Stimulated activated naive CD4-positive, alpha-beta T cell (primary cell): ENCODE measurements around the gene ERC2.

ENCODE experiments used
- DNase-seq, 6 experiments: peaks; one replicate each; lab custom pipeline; 2025; lab: John Stamatoyannopoulos, UW

Gene ERC2

GRCh38 chr3:56424885-56425284, 43.4 kb downstream of the ERC2 start:
- DNase-seq: no peak

DNA sequence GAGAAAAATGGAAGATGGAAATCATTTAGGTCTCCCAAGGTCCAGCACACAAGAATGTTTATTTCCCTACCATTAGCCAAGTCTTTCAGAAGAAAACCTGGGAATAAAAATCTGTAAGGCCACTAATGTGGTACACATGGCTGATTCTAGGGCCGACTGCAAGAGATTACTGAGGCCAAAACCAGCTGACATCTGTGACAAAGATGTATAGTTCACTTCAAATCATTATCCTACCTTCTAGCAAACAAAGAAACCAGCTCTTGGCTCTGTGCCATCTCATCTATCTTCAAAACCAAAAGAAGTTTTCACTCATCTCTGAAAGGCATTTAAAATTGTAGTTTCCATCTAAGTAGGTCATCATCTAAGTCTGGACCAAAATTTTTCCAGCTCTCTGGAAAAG, 43.9 kb downstream of the ERC2 start:
- DNase-seq: no peak

DNA sequence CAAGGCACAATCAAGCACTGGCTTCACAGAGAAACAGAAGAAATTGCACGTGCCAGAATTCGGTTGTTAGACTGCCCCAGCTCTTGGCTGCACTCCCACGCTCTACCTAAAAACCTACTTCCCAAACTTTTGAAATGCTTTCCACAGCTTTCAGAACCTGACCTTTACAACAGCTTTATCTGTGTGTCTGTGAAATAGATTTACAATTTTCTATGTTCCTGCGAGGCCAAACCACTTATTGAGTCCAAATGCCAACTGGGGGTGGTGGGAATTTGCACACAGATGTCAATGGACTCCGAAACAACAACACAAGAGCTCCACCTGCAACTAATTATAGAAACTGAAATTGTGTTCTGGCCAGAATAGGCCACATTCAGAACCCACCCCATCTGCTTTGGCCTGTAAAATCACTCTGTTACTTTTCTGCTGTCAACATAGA, 44.6 kb downstream of the ERC2 start:
- no peak for DNase-seq

GRCh38 chr3:56422316-56422715, 46.0 kb downstream of the ERC2 start:
- DNase-seq: no peak

- DNase-seq: no peak
Observed at GRCh38 chr3:56421205-56421604, 47.1 kb downstream of the ERC2 start.

- no peak for DNase-seq
Observed at GRCh38 chr3:56415652-56416051, 52.6 kb downstream of the ERC2 start.

DNA sequence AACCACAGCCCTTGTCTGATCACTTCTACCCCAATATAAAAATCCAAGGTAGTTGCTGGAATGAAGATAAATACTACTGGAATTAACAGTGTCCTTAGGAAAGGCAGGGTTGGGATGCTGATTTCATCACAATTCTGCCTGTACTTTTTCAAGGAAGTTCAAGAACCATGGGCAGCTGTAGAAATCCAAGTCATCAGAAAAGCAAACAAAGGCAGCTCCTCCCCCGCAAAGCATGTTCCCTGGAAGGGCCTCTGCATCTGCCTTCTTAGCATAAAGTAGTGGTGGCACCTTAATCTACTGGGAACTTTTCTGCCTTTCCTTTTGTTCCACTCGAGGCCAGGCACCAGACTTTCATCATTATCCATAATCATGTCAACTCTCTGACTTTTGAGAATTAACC, 54.4 kb downstream of the ERC2 start:
- DNase-seq: no peak

GRCh38 chr3:56411166-56411565, 57.1 kb downstream of the ERC2 start:
- no peak for DNase-seq

DNA sequence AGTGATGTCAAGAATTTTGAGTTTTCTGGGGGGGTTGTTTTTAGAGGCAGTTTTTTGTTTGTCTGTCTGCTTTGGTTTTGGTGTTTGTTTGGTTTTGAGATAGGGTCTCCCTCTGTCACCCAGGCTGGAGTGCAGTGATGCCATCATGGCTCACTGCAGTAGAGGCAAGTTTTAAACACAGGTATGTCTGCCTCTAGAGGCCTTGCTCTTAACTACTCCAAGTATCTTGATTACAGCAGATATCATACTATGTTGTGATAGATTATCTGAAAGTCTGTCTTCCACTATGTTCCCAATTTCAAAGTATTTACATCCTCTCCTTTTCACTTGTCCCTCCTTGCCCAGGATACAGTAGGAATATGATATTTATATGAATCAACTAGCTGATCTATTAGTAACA, 57.7 kb downstream of the ERC2 start:
- no peak for DNase-seq

DNA sequence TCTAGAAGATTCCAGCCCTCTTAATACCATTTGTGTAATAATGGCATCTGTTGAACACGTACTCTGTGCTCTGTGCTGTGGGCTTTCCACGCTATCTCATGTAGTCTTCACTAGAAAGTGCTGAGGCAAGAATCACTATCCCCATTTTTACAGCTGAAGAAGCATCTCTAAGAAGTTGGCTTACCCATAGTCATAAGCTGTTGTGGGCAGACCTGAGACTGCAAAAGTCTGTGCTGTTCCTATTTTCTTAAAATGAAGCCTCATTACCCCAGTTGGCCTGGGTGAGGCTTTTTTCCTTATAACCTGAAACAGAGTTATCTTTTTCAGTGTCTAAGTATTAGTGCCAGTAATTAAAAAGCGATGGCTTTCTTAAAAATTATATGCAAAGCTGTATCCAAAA, 58.5 kb downstream of the ERC2 start:
- no peak for DNase-seq

GRCh38 chr3:56408761-56409196, 59.5 kb downstream of the ERC2 start:
- no peak for DNase-seq

- no peak for DNase-seq
Observed at GRCh38 chr3:56406826-56407515, 61.3 kb downstream of the ERC2 start.

DNA sequence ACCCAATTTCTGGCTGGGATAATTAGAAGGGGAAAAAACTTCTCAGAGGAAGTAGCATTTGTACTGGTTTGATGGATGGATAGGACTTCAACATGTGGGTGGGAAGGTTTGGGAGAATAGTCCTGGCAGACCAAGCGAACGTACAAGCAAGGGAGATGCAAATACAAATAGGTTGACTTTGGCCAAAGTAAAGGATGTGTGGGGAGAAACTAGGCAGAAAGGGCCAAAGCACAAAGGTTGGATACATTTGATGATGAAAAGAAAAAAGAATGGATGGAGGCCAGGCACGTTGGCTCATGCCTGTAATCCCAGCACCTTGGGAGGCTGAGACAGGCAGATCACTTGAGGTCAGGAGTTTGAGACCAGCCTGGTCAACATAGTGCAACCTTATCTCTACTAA, 63.4 kb downstream of the ERC2 start:
- no peak for DNase-seq

DNA sequence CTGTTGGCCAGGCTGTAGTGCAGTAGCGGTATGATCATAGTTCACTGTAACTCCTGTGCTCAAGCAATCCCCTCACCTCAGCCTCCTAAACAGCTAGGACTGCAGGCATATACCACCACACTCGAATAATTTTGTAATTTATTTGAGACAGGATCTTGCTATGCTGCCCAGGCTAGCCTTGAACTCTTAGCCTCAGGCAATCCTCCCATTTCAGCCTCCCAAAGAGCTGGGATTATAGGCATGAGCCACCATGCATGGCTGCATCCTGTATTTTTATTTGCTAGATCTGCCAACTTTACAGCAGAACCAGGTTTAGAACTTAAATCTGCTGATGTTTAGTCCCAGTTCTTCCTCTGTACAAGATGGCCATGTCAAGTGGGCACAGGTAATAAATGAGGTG, 69.6 kb downstream of the ERC2 start:
- DNase-seq: no peak

DNA sequence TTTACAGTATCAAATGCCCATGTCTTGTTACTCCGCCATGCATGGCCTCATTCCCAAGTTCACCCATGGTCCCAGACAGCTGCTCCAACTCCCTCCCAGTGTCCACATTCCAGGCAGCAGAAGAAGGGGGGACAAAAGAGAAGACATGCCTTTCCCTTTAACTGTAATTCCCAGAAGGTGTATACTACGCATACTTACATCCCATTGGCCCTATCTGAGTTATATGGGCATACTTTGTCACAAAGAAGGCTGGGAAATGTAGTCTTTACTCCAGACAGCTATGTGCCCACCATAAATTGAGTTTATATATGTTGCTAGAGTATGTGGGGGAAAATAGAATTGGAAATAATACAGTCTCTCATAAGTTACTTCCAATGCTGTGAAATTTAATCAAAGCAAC, 70.5 kb downstream of the ERC2 start:
- DNase-seq: no peak

GRCh38 chr3:56389183-56389830, 79.0 kb downstream of the ERC2 start:
- no peak for DNase-seq

DNA sequence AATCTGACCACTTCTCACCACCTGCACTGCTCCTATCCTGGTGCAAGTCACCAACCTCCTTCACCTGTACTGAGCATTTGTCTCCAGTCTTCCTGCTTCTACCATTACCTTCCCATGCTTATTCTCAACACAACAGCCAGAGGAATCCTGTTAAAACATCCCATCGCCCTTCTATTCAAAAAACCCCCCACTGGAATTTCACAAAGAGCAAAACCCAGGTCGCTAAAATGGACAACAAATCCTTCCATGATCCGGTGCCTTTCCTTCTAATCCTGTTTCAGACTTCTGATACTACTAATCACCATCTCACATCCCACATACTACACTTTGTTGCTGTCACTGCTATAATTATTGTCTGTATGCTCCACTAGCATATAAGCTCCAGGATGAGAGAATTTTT, 85.2 kb downstream of the ERC2 start:
- no peak for DNase-seq

GRCh38 chr3:56379723-56380287, 88.5 kb downstream of the ERC2 start:
- DNase-seq: no peak

GRCh38 chr3:56375654-56376053, 92.6 kb downstream of the ERC2 start:
- no peak for DNase-seq

DNA sequence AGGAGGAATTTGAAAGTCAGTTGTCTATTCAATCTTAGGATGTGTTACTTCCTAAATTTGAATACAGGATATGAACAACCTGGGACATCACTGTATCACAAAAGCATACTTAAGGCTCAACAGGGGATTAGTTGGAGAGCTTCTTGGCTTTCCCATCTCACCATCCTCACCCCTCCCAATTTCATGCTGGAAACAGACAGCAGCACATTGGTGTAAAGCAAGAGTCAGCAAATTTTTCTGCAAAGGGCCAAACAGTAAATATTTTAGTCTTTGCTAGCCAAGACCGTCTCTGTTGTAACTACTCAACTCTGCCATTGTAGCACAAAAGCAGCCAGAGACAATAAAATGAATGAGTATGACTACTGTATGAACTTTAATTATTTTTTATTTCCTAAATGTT, 94.9 kb downstream of the ERC2 start:
- DNase-seq: no peak

GRCh38 chr3:56370991-56371775, 97.1 kb downstream of the ERC2 start:
- no peak for DNase-seq

GRCh38 chr3:56369914-56370313, 98.4 kb downstream of the ERC2 start:
- DNase-seq: no peak

- no peak for DNase-seq
Observed at GRCh38 chr3:56368846-56369245, 99.4 kb downstream of the ERC2 start.
